Measurements from ENCODE around the gene PDE11A.
"Not testable (repeated sequence)": the region's sequence is repeated elsewhere in the genome, so short reads cannot be mapped to it uniquely, and the experiment has no call there.

Gene PDE11A

DNA sequence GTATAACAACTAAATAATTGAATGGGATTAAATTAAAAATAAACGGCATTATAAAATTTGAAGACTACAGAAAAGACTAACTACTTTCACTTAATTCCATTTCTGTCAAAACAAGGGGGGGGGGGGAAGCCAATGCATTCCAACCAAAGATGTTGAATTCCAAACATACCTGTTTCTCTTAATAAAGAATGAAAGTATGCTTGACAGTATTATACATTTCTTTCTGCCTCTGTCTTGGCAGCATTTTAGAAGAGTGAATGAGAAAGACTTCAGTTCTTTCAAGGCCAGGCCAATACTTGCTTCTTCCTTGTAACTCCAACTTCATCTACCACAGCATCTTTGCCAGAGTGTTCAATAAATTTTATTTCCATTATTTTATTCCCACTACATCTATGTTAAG lies 65.9 kb downstream of the PDE11A start:
- DNase-seq: no peak

DNA sequence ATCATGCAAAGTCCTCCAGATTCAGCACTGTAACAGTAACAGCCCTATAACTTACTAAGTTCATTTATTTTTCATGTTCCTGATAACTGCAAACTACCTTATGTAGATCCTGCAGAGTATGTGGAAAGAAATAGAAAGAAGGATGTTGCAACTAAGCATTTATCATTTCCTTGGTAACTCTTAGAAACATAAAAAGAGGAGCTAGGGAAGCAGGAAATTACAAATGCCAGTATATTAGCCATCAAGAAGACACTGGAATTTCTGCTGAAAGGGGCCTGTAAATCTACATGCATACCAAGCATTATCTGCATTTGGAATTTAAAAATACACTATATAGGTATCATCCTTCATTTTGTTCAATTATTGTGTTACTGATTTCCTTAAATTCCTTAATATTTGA lies 66.8 kb downstream of the PDE11A start:
- DNase-seq: no peak

DNA sequence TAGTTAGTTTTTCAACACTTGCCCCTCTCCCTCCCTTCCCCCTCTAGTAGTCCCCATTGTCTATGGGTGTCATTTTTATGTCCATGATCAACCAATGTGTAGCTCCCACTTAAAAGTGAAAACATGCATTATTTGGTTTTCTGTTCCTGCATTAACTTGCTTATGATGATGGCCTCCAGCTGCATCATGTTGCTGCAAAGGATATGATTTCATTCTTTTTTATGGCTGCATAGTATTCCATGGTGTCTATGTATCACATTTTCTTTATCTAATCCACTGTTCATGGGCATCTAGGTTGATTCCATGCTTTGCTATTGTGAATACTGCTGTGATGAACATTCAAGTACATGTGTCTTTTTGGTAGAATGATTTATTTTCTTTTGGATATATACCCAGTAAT lies 70.5 kb downstream of the PDE11A start:
- DNase-seq: no peak

DNA sequence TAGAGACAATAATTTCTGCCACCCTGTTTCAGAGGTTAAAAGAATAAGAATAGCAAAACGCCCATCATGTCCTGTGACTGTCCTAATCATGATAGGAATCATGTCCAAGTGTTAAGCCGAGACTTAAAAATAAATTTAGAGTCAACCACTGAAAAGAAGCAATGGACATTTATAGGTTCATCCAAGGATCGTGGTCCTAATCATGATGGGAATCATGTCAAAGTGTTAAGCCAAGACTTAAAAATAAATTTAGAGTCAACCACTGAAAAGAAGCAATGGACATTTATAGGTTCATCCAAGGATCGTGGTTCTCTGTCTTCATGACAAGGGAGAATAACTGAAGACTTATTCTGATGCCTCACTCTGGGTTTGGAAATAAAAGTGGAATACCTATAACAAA lies 73.6 kb downstream of the PDE11A start:
- DNase-seq: no peak

DNA sequence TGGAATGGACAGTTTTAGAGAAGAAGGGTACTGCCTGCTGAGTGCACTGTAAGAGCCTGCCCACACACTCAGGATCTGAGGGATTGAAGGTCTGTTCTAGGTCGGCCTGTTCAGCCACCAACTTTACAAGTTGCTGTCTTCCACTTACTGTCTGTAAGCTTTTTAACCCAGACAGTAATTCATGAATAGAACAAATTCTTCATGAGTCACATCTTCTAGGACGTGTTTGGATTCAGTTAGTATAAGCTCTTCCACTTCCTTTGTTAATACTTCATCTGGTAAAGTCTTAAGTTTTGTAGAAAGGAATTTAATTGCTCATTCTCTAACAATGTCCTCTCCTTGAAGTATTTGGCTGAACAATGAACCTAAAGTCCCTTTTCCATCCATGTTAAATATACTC lies 74.6 kb downstream of the PDE11A start:
- no peak for DNase-seq

DNA sequence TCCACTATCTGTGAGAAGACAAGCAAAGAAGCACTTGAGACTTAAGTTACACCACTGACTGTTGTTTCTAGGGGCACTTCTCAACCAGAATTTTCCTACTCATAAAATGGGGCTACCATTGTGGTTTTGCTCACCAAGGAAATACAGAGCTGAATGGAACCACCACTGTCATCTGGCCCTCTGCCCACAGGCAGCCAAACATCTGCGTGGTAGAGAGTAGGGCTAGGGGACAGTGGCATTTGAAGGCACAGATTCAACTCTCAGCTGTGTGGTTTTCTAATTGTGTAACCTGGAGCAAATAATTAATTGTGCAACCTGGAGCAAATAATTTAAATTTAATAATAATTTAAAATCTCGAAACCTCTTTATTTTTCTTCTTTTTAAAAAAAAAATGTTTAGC lies 79.6 kb downstream of the PDE11A start:
- DNase-seq: no peak

DNA sequence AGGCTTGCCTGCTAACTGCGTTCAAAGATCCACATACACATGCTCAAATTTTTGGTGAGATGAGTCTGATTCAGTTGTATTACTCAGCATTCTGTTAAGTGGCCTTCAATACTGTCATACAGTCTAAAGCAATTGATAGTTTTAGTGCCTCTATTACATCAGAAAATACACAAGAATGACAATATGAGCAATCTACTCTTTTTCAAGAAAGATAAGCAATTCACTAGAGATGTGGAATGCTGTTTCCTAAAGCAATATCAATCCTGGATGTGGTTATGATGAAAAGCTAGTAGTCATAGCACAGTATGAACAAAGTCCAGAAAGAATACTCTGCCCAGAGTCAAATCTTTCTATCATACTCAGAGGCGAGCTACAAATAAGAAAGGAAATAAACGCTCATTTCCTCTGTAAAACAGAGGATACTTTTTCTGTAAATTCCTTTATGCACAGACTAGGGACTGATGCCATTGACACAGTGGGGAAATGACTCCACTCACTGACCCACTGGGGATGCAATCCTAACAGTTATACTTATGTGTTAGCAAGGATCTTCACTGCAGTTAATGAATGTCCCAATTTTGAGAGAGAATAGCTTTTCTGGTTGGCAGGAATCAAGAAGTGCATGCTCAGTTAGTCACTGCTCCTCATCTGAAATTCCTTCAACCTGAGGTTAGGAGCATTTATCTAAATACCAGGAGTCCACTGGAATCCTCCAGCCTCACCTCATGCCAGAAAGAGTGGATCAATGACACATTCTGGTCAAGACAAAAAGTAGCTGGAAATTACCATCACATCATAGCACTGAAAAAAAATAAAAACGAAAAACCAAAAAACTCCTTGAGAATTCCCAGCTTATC lies 83.3 kb downstream of the PDE11A start:
- DNase-seq: no peak

DNA sequence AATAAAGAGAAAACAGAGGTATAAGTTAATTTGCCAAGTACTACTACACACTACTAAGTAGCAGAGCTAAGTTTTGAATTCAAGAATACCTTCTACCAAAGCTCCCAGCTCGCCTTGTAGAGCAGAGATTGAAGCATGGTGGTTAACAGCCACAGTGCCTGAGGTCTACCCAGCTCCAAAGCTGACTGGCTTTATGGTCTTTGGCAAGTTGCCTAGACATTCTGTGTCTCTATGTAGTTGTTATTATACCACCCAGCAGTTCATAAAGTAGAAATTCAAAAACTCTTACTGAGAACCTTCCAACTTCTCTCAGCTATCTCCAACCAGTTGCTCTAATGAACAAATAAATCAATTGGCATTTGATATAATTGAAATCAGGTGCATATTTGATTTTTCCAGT lies 87.8 kb downstream of the PDE11A start:
- DNase-seq: no peak

DNA sequence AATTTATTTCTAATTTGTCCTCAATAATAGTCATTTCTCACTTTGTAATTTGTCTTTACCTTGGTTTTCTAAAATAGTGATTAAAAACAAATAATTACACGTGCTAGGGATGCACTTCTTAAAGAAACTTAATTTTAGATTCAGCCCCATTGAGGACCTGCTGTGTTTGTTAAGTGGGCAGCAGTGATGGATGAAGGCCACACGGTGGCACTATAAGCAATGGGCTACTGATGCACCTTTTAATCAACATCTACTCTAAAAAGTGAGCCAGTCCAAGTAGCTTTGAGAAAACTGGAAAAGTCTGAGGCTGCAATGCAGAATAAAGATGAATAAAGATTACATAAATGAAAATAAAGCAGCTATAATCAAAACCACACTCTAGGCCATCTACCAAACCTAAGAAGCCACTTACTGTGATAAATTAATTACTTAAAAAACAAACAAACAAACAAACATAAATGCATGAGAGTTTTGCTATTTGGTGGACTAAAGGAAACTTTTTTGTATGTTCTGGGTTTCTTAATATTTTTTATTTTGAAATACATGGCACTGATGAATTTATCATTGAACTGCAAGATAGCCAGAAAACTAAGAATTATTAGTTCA lies 89.3 kb downstream of the PDE11A start:
- DNase-seq: peak; percentile 73

DNA sequence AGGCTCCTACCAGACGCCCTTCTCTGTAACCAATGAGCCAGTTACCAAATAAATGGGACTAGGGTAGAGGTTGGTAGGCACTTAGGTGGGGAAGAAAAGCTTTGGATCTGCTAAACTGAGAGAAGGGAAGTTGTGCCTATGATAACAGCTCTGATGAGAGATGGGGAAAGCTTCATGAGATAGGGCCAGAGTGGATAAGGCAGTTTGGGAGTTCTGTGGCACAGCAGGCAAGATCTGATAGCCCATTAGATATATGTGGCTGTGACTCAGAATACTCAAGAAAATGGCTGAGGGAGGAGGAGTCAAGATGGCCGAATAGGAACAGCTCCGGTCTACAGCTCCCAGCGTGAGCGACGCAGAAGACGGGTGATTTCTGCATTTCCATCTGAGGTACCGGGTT lies 99.8 kb downstream of the PDE11A start:
- DNase-seq: no peak

DNA sequence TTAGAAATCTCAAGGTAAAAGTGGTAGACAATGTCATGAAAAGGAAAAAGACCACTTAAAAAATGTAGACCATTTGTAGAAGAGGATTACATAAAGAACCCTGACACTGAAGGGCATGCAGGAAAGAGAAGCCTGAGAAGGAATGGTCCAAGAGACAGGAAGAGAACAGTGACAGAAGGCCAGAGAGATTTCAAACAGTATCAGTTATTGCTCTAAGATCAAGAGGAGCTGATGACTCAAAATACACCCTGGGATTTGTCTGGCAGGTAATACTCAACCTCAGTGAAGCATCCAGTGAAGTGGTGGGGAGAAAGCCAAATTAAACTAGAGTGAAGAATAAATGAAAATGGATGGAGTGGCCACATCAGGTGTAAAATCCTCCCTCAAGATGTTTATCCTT lies 100.5 kb downstream of the PDE11A start:
- no peak for DNase-seq

DNA sequence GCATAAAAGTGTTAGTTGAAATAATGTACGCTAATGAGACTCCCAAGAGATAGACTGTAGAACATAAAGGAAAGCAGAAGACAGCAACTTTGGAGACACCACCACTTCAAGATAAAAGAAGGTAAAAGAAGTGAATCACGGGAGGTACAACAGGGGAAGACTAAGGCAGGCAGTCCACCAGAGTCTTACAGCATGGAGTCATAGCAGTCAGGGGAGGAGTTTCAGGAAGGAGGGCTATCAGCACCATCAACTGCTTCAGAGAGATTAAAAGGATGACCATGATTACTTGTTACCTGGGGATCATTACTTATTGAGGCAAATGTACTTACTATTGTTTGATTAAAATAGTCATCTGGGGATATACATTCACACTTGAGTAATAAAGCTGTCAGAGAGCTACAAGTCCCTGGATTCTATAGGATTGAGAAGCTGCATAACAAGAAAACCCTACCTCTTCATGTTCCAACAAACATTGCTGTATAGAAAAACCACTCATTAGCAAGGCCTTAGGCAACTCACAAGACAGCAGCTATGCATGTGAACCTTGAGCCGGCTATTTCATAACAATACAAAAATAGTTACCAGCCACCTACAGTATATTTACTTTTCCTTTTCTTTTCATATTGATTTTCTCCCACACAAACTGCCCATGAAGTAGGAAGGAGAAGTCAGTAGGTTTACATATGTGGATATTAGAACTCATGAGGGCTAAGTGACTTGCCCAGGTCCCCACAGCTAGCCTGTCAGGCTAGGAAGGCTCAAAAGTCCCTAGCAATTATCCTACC lies 101.7 kb downstream of the PDE11A start:
- no peak for DNase-seq

DNA sequence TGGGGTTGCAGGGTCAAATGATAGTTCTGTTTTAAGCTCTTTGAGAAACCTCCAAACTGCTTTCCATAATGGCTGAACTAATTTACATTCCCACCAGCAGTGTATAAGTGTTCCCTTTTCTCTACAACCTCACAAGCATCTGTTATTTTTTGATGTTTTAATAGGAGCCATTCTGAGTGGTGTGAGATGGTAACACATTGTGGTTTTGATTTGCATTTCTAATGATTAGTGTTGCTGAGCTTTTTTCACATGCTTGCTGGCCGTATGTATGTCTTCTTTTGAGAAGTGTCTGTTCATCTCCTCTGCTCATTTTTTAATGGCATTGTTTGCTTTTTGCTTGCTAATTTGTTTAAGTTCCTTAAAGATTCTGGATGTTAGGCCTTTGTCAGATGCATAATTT lies 107.7 kb downstream of the PDE11A start:
- DNase-seq: no peak

DNA sequence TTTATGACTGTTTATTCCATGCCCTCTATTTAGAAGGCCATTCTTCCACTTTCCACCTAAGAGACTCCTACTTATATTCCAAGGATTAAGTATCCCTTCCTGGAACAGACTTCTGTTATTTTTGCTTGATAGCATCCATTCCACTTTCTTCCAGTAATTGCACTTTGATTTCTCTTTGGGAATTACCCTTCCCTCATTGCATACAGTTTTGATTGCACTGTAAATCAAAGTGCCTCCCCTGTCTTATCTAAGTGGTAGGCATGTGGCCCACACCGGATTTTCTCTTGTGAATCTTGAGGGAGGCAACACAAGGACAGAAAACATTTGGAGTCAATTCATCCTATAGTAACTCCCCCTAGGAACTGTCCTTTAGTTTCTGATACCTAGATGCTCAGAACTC lies 120.4 kb downstream of the PDE11A start:
- DNase-seq: no peak

DNA sequence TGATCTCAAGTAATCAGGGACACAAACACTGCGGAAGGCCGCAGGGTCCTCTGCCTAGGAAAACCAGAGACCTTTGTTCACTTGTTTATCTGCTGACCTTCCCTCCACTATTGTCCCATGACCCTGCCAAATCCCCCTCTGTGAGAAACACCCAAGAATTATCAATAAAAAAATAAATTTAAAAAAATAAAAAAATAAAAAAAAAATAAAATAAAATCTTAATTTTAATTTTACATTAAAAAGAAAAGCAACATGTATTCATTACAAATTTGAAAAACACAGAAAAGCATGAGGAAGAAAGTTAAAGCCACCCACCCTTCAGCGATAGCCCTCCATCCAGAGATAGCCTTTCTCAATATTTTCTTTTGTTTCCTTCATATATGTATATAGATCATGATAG lies 125.0 kb downstream of the PDE11A start:
- not testable (repeated sequence) for DNase-seq

DNA sequence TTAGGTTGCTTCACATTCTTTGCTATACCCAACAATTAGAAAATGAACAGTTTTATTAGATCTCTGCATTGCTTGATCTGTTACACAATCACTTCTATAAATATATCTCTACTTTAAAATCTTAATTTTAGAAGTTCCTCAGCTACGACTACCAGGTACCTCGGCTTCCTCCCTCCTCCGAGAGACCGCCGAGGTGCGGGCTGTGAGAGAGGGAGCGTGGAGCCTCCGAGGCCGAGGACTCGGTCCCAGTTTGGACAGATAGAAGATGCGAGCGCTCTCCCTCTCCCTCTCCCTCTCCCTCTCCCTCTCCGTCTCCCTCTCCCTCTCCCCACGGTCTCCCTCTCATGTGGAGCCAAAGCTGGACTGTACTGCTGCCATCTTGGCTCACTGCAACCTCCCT lies 128.0 kb downstream of the PDE11A start:
- not testable (repeated sequence) for DNase-seq

DNA sequence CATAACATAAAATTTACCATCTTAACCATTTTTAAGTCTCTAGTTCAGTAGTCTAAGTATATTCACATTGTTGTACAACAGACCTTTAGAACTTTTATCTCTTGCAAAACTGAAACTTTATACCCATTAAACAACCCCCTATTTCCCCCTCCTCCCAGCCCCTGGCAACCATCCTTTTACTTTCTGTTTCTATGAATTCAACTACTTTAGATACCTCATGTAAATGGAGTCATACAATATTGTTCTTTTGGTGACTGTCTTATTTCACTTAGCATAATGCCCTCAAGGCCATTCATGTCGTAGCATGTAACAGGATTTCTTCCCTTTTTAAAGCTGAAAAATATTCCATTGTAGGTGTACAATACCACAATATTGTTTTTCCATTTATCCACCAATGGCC lies 129.8 kb downstream of the PDE11A start:
- peak; percentile 17 for DNase-seq

DNA sequence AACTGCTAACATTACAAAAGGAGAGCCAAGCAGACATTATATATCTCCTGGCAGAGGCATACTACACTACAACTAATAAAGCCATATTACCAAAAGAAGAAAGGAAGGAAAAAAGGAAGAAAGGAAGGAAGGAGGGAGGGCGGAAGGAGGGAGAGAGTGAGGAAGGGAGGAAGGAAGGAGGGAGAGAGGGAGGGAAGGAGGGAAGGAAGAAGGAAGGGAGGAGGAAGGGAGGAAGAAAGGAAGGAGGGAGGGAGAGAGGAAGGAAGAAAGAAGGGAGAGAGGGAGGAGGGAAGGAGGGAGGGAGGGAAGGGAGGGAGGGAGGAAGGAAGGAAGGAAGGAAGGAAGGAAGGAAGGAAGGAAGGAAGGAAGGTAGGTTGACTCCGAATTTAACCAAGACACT lies 133.4 kb downstream of the PDE11A start:
- no peak for DNase-seq

DNA sequence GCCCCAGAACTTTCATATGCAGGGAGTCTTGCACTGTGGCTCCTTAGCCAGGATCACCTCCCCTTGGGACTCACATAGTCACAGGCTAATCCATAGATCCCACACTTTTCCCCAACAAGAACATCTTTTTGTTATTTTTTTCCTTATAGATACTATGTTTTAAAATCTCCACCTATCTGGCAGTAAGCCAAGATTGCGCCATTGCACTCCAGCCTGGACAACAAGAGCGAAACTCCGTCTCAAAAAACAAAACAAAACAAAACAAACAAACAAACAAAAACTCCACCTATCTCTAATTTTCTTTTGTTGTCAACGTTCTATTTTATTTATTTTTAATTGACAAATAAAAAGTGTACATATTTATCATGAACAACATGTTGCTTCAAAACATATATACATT lies 141.7 kb downstream of the PDE11A start:
- DNase-seq: no peak

DNA sequence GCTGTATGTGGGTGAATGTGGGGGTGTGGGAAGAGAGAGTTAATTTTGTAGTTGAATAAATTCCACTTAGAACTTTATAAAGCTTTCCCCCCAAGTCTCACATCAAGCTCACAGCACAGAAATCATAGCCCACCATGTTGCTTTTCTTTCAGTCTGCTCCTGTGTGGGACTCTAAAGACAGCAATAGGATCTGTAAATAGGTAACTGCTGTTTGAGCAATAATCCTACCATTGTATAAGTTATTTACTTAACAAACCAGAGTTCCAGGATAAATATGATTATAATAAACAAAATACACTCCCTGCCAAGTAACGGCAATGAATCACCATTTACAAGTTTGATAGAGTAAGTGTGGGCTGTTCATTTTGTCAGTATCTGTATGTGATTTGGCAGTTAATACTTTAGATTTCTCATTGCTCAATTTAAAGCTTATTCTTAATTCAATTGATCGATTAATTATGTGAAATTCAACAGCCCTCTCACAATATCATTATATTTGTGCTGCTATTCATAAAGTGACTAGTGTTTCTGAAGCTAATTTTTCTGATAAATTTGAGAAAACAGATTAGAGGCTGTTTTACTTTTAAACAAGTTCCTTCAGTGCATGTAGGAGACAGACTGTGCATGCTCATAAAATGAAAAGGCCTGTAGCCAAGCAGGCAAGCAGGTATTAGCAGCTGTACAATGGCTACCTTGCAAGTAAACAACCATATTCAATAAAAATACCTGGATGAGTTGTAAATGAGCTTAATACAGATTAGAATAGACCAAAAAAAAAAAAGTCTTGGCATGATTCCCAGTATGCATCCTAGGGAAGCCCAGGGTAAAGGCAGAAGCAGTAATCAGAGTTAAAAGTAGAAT lies 142.7 kb downstream of the PDE11A start:
- no peak for DNase-seq

DNA sequence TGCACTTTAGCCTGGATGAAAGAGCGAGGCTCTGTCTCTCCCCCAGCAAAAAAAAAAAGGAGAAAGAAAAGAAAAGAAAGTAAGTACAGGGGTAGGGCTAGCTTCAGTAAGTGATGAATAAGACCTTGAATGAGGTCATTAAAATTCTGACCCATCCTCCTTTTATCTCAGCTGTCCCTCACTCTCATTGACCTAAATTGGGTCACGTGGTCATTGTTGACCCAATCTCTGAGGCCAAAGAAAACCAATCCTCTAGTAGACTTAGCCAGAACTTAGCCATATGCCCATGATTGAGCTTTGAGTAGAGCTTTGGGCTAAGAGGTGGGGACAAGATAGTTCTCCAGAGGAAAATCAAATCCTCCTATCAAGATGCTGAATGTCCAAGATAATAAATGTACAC lies 149.3 kb downstream of the PDE11A start:
- no peak for DNase-seq

DNA sequence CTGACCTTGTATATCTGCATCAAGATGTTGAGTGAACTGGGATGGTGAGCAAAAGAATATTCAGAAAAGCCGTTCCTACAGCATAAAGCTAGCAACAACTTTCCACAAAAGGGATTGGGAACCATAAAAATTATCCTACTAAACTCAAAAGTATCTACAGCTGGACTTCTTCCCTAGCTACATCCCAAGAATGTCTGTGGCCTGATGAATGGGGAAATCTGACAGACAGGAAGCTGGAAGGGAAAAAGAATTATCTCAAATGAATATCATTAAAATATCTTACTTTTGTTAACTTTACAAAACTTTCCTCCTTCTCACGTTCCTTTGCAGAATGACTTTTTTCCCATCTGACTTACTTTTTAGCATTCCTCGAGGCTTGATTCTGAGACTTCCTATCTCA lies 150.9 kb downstream of the PDE11A start:
- no peak for DNase-seq

DNA sequence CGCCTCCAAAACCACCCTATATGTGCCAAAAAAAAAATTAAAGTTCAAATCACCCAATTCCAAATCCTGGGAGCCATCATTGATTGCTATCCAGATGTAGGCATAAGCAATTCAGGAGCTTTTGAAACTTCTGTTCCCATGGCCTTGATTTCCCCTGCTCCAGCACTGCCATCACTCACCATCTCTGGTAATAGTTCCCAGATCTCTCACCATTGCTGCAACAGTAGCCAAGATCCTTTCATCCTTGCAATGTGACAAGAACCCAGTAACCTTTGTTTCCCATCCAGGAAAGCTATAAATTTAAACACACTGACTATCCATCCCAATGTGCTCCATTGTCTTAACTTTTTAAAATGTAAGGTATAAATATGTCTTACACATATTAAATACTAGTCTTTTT lies 155.4 kb downstream of the PDE11A start:
- no peak for DNase-seq
